ENCODE results near the gene LPIN1.

Gene LPIN1, protein sequence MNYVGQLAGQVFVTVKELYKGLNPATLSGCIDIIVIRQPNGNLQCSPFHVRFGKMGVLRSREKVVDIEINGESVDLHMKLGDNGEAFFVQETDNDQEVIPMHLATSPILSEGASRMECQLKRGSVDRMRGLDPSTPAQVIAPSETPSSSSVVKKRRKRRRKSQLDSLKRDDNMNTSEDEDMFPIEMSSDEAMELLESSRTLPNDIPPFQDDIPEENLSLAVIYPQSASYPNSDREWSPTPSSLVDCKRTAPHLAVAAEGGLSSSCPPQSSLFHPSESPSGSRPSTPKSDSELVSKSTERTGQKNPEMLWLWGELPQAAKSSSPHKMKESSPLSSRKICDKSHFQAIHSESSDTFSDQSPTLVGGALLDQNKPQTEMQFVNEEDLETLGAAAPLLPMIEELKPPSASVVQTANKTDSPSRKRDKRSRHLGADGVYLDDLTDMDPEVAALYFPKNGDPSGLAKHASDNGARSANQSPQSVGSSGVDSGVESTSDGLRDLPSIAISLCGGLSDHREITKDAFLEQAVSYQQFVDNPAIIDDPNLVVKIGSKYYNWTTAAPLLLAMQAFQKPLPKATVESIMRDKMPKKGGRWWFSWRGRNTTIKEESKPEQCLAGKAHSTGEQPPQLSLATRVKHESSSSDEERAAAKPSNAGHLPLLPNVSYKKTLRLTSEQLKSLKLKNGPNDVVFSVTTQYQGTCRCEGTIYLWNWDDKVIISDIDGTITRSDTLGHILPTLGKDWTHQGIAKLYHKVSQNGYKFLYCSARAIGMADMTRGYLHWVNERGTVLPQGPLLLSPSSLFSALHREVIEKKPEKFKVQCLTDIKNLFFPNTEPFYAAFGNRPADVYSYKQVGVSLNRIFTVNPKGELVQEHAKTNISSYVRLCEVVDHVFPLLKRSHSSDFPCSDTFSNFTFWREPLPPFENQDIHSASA

GRCh38 chr2:11746376-11746806, at the start of gene LPIN1:
LPIN1 (plus strand) TSS chr2:11746632; CDS start chr2:11765542, 18,910 bp downstream.
- peak; percentile 30 to 94 for DNase-seq

DNA sequence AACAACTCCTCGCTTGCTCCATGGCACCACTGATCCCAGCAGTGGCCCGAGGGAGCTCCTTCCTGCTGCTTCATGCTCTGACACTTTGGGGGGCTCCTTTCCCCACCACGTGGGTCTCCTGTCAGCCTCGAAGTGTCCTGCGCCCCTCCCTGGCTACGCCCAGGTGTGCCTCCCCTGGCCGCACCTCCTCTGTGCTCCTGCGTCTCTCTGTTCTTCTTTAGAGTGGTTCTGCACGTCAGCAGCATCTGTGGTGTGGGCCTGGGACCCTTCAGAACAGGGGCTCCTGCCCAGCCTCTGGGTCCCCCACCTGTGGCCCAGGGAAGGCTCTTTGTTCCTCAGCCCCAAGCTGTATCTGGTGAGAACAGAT, 49.7 kb upstream of the LPIN1 start:
- DNase-seq: no peak

GRCh38 chr2:11697103-11697871, 49.1 kb upstream of the LPIN1 start:
- no peak for DNase-seq

GRCh38 chr2:11698009-11698922, 48.2 kb upstream of the LPIN1 start:
- no peak for DNase-seq

DNA sequence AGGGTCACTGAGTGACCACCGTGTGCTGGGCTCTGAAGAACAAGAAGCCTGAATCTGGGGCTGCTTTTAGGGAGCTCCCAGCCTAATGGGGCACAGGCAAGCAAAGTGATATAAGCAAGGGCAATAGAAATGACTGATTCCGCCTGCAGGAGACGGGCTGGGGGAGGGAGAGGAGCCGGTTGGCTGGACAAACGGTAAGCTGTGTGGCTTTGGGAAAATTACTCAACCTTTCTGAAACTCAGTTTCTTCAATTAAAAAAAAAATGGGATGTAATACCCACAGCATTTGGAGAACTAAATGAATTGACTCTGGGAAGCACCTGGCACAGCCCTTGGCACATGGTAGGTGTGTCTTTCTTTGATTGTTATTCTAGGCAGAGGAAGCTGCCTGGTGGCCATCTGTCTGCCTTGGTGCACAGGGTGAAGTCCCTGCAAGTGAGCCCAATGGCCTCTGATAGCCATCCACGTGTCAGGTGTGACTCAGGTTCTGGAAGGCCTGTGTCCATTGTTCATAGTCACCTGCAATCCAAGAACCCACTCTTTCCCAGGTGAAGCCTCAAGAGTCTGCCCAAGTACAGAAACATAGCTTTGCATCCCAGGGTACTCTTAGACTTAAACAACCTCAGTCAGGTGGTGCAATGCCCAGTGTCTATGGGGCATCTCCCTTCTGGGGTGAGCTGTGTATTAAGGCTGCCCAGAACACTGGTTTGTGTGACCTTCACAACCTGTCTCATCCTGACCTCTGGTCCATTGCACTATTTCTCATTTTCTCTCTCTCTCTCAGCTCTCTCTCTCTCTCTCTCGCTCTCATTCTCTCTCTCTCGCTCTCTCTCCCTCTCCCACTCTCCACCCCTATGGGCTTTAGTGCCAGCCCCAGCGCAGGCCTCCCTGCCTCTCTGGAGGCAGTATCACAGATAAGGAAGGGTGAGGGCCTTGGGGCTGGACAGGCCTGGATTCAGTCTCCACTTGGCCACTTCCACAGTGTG, 46.5 kb upstream of the LPIN1 start:
- no peak for DNase-seq

DNA sequence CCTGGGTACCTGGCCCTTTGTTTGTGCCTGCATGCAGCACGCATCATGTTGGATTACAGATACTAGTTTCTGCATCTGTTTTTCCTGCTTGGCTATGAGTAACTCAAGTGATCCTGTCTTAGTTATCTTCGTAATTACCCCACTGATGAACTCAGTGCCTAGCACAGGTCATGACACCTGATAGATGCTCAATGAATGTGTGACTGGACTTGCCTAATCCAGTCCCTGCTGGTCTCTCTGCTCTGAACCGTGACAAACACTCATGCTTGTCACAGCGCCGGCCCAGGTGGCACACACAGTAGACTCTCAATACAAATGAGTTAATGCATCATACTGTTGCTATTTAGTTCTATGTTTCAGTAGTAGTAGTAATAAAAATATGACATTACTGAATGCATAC, 45.2 kb upstream of the LPIN1 start:
- no peak for DNase-seq

DNA sequence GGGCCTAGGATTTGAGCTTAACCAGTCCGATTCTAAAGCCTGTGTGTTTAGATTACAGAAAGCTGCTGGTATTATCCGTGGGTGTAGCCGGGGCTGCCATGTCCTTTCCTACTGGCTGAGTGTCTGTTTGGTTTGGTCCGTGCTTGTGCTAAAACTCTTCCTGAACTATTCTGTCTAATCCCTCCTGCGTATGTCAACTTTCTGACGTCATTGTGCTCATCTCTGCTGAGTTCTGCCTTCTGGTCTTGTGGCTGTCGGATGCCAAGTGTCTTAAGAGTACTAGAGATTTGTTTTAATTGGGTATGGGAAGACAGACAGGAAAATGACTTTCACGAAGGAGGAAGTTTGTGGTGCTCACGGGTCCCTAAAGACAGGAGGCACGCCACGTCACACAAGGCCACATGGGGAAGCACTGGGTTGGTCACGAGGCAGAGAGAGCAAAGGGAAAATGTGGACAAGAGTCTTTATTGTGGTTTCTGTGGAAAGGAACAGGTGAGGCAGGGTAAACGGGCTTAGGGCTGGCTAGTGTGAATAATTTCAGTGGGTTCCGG, 44.6 kb upstream of the LPIN1 start:
- DNase-seq: no peak

GRCh38 chr2:11702946-11703345, 43.5 kb upstream of the LPIN1 start:
- DNase-seq: no peak

GRCh38 chr2:11703700-11704099, 42.7 kb upstream of the LPIN1 start:
- no peak for DNase-seq

DNA sequence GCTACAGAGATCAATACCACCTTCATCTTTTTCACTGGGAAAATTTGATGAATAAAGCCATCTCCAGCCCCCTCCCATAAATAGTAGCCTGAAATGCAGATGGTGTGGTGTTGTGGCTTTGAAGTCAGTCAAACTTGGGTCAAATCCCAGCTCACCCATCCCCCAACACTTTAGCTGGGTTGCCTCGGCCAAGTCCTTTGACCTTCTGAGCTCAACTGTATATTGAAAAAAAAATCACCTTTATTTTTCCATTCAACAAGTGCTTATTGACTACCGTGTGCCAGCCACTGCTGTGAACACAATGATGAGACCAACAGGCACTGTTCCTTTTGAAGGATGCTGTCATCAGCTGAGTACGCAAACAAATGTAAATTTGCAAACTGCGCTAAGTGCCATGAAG, 41.4 kb upstream of the LPIN1 start:
- DNase-seq: no peak

DNA sequence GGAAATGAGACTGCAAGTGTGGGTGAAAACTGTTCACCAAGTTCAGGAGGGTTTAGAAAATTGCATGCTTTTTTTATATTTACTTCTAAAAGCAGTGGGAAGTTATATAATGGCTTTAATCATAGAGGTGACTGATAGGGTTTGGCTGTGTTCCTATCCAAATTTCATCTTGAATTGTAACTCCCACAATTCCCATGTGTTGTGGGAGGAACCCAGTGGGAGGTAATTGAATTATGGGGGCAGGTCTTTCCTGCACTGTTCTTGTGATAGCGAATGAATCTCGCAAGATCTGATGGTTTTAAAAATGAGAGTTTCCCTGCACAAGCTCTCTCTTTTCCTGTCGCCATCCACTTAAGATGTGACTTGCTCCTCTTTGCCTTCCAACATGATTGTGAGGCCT, 40.7 kb upstream of the LPIN1 start:
- no peak for DNase-seq

DNA sequence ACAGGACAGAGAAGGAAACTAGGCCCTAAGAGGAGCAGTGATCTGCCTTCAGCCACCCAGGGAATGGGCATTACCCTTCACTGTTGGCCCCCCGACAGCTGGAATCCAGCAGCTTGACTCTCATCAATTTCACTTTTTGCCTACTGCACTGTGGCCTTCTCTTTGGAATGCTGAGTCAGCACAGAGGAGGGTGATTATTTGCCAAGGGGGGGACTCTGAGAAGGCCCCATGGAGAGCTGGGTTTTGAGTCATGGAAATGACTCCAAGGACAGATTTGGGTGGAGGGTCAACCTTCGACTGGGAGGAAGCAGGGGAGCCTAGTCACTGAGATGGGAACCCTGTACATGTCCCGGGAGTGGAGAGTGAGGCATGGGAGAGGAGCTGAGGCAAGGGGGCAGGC, 38.3 kb upstream of the LPIN1 start:
- DNase-seq: no peak

DNA sequence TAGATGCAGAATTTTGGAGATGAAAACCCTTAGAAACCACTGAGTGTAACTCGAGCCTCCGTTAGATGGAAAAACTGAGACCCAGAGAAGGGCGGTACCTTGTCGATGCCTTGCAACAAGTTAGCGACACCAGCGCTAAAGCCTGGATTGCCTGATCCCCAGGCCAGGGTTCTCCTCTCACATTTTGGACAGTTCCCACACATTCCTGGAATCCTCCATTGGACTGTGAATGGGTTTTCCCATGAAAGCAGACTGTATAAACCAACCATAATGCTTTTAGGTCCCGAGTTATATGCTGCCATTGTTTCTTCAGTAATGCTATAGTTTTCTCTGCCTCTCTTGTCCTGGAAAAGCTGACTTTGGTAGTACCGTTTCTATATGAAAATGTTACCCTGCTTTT, 37.1 kb upstream of the LPIN1 start:
- no peak for DNase-seq

GRCh38 chr2:11710210-11710609, 36.2 kb upstream of the LPIN1 start:
- no peak for DNase-seq

- no peak for DNase-seq
Measured at GRCh38 chr2:11710632-11711353, 35.6 kb upstream of the LPIN1 start.

DNA sequence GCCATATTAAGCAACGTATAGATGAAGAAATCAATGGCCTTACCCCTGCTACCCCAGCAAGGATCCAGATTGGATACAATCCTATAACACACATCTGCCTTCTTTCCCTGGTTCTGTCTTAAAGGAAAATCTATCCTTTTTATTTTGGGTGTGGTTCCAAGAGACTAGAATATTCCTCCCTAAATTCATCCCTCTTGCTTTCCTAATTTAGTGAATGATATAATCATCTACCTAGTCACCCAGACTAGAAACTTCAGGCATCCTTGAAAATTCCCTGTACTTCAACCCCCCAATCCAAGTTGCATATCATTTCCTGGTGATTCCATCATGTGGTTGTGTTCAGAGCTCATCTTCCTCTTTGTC, 35.1 kb upstream of the LPIN1 start:
- DNase-seq: no peak

DNA sequence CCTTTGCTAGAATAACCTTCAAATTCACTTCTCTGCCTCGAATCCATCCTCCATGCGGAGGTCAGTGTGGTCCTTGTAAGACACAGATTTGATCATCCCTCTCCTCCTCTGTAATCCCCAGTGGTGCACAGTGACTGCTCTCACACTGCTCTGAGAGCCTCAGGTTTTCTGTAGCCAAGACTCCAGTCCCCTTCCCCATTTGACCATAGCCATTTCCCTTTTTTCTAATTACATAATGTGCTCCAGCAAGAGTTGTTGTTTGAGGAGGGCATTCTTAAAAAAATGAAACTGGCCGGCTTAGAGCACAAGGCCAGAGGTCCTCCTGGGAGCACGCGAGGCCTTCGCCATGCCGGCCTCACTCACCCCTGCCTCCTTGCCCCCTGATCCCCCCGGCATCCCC, 34.7 kb upstream of the LPIN1 start:
- DNase-seq: no peak

DNA sequence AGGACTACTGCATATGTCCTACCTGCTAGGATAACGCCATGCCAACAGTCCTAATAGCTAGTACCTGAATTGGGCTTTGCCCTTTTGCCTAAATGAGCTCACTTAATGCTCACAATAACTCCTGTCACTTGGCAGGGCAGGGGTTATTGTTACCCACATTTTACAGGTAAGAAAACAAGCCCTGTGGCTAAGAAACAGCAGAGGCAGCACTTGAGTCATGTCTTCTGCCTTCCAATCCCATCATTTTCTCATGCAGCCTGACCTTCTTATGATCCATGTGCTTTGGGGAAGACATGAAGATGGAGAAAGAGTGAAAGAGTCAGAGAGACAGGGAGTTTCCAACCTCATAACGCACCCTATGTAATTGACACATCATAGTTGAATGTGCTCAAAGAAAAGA, 33.6 kb upstream of the LPIN1 start:
- no peak for DNase-seq

GRCh38 chr2:11713815-11714214, 32.6 kb upstream of the LPIN1 start:
- no peak for DNase-seq
